Measurements from ENCODE around the gene PTX4.

PTX4 gene

DNA sequence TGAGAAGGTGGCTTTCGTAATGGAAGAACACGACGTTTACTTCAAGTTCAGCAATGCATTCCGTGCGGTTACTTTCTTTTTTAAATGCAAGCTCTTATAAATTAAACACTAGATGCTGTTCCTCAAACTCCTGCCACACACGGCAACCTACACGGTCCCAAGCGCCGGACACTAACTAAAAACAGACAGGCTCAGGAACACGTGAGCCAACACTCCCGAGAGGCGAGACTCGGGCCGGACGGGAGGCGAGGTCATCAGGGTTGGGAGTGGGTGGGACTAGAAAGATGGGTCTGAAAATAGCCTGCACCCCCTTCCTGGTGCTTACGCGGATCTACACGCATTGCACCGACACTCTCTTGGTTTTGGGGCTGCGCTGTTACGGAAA is 20.3 kb downstream of the PTX4 start:
- no peak for DNase-seq (ENCODE audit: low spot score)
- H3K4me3 ChIP-seq, result no peak overlapping the region
- H3K27ac ChIP-seq, result no peak overlapping the region
- TF ChIP-seq, protein P1, sequence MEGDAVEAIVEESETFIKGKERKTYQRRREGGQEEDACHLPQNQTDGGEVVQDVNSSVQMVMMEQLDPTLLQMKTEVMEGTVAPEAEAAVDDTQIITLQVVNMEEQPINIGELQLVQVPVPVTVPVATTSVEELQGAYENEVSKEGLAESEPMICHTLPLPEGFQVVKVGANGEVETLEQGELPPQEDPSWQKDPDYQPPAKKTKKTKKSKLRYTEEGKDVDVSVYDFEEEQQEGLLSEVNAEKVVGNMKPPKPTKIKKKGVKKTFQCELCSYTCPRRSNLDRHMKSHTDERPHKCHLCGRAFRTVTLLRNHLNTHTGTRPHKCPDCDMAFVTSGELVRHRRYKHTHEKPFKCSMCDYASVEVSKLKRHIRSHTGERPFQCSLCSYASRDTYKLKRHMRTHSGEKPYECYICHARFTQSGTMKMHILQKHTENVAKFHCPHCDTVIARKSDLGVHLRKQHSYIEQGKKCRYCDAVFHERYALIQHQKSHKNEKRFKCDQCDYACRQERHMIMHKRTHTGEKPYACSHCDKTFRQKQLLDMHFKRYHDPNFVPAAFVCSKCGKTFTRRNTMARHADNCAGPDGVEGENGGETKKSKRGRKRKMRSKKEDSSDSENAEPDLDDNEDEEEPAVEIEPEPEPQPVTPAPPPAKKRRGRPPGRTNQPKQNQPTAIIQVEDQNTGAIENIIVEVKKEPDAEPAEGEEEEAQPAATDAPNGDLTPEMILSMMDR (IDR thresholded peaks at IDR 0.05), result no peak

DNA sequence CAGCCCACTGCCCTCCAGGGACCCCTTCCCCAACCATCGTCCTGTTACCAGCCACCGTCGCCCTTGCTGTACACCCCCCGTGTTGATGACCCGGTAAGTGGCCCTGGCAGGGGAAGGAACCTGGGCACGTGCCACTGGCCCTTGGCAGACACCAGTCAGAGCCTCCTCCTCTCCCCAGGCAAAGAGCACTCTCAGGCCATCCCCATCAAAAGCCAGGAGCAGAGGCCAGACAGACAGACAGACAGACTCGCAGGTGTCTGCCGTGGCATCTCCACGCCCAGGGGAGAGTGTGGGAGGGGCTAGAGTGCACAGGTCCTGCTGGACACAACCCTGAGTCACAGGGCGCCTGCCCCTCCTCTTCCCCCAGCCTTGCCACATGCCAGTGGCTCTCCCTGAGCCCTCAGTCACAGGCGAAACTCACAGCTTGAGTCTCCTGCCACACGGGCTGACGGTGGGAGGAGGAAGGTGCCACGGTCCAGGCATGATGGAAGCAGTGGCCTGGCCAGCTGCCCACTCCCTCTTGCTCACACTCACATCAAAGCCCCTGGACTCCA is 21.7 kb downstream of the PTX4 start:
- Histone ChIP-seq H3K4me3 (no peak overlapping the region), H3K27ac (no peak overlapping the region)
- DNase-seq (ENCODE audit: low spot score), result no peak
- TF ChIP-seq, protein P1 (IDR thresholded peaks at IDR 0.05), result no peak

DNA sequence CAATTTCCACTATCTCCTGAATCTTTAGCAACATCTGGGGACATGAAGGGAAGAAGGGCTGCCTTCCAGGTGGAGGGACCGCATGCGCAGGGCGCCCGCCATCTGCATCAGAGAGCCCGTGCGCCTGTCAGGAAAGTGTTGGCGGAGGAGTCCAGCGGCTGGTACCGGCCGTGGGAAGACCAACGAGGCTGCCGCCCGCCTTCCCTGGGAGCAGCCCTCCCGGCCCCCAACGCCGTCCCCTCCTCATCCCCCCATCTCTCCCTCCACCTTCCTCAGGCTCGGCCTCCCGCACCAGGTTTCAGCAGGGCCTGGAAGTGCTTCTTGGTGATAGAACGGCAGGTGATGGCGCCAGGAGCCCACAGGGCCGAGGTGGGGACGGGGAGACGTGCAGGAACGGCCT is 22.7 kb downstream of the PTX4 start:
- Histone ChIP-seq H3K4me3 (no peak overlapping the region), H3K27ac (no peak overlapping the region)
- no peak for DNase-seq (ENCODE audit: low spot score)
- TF ChIP-seq, protein P1 (IDR thresholded peaks at IDR 0.05), result no peak

DNA sequence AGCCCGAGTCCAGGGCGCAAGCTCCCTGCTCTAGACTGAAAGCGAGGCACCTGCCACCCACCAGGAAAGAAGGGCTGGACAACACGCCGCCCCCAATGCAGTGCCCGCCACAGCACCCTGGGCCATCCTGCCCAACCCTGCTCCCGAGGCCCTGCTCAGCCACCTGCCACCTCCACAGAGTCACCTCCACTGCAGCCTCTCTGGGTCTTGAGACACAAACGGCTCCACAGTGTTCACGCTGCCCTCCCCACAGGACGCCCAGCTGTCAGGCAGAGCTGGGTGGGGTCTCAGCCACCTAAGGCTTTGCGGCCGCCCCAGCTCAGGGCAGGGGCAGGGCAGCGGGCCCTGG is 23.2 kb downstream of the PTX4 start:
- Histone ChIP-seq H3K4me3 (no peak overlapping the region), H3K27ac (no peak overlapping the region)
- DNase-seq (ENCODE audit: low spot score), result no peak
- TF ChIP-seq, protein P1 (IDR thresholded peaks at IDR 0.05), result no peak

DNA sequence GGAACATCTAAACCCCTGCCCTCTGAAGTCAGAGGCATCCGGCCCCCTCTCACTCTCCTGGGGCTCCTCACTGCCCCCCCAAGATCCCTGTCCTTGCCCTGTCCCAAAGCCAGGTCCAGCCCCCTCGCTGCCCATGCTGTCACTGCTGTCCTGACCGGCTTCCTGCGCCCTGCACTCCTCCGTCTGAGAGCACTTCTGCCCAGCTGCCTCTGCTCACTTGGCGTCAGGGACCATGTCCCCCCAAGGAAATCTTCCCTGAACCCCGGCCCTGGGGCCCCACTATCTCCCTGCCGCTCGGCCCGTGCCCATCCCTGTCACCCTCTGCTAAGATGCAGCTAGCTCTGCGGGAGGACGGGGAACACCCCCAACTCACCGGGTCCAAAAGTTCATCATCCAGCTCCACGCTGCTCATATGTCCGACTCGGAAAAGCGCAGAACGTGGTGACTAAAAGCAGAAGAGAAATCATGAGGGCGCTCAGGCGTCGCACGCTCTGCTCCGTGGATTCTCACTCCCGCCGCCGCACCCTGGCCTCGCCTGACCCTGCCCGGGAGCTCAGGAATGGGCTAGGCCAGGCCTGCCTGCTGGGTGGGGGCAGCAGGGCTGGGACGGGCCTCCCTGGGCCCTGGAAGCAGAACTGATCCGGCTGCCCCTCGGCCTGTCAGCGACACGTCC is 23.7 kb downstream of the PTX4 start:
- Histone ChIP-seq H3K27ac (no peak overlapping the region), H3K4me3 (no peak overlapping the region)
- TF ChIP-seq, protein P1 (IDR thresholded peaks at IDR 0.05), result no peak
- DNase-seq (ENCODE audit: low spot score), result no peak

DNA sequence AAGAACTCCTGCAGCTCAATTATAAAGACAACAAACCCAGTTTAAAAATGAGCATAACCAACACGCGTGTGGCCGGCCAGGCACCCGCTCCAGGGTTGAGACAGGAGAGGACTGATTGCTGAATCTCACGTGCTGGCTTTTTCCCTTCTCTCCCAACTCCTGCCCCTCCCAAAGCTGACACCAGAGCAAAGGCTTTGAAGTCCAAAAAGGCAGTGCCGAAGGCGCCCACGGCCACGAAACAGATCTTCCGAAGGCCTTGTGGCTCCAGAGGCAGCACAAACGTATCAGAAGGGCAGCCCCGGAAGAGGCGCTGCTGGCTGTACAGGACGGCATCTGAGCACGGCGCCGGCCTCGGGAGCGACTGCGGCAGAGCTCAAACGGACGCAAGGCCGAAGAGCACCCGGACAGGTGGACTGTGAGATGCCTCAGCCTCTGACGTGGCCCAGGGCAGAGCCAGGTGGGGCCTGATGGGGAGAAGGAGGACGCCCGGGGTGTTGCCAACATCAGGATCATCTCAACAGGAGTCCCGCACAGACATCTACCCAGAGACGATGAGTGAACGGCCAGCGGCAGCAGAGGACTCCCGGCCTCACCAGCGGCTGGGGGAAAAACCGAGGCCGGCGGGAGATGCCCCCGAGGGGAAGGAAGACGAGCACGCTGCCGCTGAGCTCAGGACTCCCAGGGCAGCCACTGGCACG is 24.4 kb downstream of the PTX4 start:
- TF ChIP-seq, protein P1 (IDR thresholded peaks at IDR 0.05), result no peak
- Histone ChIP-seq H3K27ac (no peak overlapping the region), H3K4me3 (no peak overlapping the region)
- DNase-seq (ENCODE audit: low spot score), result no peak

DNA sequence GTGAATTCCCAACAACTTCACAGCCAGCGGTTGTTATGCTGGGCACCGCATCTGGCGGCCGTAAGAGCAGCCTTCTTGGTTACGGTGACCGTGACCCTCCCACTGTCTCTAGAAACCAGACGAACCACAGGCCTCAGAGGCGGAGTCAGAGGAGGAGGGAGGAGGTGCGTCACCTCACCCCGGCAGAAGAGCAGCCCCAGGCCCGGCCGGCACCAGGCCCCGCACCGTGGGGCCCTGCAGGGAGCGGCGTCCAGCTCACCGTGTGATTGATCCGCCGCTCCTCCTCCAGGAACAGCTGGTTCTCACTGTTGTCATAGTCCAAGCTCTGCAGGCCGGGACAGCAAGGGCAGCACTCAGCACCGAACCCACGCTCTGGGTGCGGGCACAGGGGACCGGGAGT is 27.6 kb downstream of the PTX4 start:
- TF ChIP-seq, protein P1 (IDR thresholded peaks at IDR 0.05), result no peak
- Histone ChIP-seq H3K27ac (no peak overlapping the region), H3K4me3 (no peak overlapping the region)
- no peak for DNase-seq (ENCODE audit: low spot score)

Measured in coronary artery (tissue), 2 donors.